ENCODE data around the gene RYK. TPM values are rescaled to one million over a fixed set of nuclear protein-coding genes. Genes with fewer than 3 reads are reported as not detected.

RYK gene
- total RNA-seq, 1 experiment from 2014 or later, result 55.2 TPM

DNA sequence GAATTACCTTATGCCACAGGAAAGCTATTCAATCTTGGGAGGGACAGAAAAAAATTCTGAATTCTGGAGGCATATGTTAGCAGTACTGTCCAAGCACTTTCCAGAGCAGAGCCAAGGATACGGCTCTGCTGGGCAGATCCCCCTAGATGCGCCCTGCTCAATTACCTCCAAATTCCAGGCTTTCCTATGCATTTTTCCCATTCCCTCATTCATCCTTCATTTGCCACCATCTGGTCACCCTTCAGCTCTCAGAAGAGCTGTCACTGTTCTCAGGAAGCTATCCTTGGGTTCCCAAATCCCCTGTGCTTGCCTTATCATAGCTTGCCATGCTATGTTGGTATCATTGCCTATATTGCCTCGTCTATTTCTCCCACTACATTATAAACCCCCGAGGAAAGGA is 45.2 kb downstream of the RYK start:
- RAD21 ChIA-PET (ENCODE audit: low non-redundant PET in 1 of 2, low total read pairs in 2 of 2, uncharacterized antibody in 2 of 2, unreplicated experiment in 2 of 2), result no interaction called here
- BruUV-seq (replicated peaks), result no TSS peak
- Histone ChIP-seq H3K4me2 (ENCODE audit: low read length) (no peak overlapping the region), H3K27me3 (ENCODE audit: insufficient read depth, low read length) (no peaks in the 10 kb centered on the region), H3K9me3 (ENCODE audit: control insufficient read depth in 1 of 2, insufficient read depth in 1 of 2, low read depth in 1 of 2, low read length in 2 of 2) (no peaks in the 10 kb centered on the region), H3K36me3 (ENCODE audit: control insufficient read depth in 1 of 2, insufficient read depth in 2 of 2, low read length in 2 of 2) (peaks cover 0 to 9% of the 10 kb centered on the region in 2 experiments; a peak in 1 of 4 replicates), H3K4me1 (ENCODE audit: control insufficient read depth in 1 of 2, insufficient read depth in 2 of 2, low read length in 2 of 2) (peaks cover 20 to 34% of the 10 kb centered on the region in 2 experiments), H3K79me2 (ENCODE audit: insufficient read depth, low read length) (peaks cover 18% of the 10 kb centered on the region), H4K20me1 (ENCODE audit: insufficient read depth) (no peaks in the 10 kb centered on the region), H3K4me3 (replicated peaks in 1 of 2; ENCODE audit: low read depth in 1 of 2, low read length in 2 of 2) (no peak overlapping the region), H2AFZ (ENCODE audit: low read depth, low read length, poor library complexity, severe bottlenecking) (no peak overlapping the region), H3K9me2 (ENCODE audit: insufficient read depth) (no peaks in the 10 kb centered on the region), H3K27ac (ENCODE audit: low read depth, low read length) (no peak overlapping the region), H3K9ac (ENCODE audit: low read length) (no peak overlapping the region)
- POLR2A ChIA-PET, result no interaction called here
- intact Hi-C loops (cut with micrococcal nuclease), result no loop called here
- CTCF ChIA-PET, result no interaction called here
- no peak for DNase-seq (ENCODE audit: low read depth, low spot score)
- TF ChIP-seq EZH2 (IDR thresholded peaks at IDR 0.05) (no peak), FOSL1 (IDR thresholded peaks at IDR 0.05; ENCODE audit: low read depth) (no peak), ZFX (IDR thresholded peaks at IDR 0.05) (no peak), EZH2phosphoT487 (IDR thresholded peaks at IDR 0.05; ENCODE audit: borderline replicate concordance) (no peak), POLR2A (IDR thresholded peaks at IDR 0.05; ENCODE audit: borderline replicate concordance, extremely low read depth, insufficient read depth, insufficient read length) (no peak), YY1 (IDR thresholded peaks at IDR 0.05; ENCODE audit: extremely low read depth, insufficient replicate concordance, low read depth, low read length) (no peak)
- ATAC-seq, result no peak

DNA sequence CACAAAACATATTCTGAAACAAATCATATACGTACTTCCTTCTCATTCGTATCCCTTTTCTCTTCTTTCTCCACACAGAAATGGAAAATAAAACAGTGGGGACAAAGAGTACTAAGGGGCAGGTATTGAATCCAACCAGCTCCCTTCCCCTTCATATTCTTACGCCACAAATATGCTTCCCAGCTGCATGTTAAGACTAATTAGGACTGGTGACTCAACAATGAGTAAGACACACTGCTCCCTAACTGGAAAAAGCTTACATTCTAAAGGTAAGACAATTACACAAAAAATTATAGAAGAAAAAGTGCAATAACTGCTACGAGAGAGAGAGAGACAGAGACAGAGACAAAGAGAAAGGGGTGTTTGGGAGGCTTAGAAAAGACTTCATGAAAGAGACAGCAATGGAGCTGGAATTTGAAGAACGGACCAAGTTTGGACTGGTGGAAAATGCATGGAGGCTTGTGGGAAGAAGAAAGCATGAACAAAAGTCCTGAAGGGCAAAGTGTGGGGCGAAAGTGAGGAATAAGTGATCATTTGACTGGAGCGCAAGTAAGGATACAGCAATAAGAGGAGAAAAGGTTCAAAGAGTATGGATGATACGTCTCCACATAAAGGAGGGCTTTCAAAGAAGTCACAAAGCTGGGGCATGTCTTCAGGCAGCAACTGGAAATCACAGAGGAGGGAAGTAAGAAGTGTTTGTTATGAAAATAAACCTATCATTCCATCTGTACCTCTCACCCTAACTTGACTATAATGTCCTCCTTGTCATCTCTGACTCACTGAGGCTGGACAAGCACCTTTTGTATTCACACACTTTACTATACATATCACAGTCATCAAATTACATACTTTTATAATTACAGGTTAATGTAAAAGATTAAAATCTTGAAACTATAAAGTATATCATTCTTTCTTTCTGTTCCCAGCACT is 49.2 kb downstream of the RYK start:
- ChIA-PET POLR2A (interaction anchor here (1.3 kb wide), 1 partner anchor 10 kb away, joined by 6 read pairs; no protein-coding TSS in a partner anchor), RAD21 (ENCODE audit: low non-redundant PET in 1 of 2, low total read pairs in 2 of 2, uncharacterized antibody in 2 of 2, unreplicated experiment in 2 of 2) (no interaction called here), CTCF (interaction anchor here (1.2 to 4.2 kb wide), 4 partner anchors 11 to 237 kb away, joined by 3 to 44 read pairs (median 6); no protein-coding TSS in a partner anchor)
- Histone ChIP-seq H3K27me3 (ENCODE audit: insufficient read depth, low read length) (no peaks in the 10 kb centered on the region), H3K27ac (ENCODE audit: low read depth, low read length) (peak overlapping the region; percentile 87), H3K36me3 (ENCODE audit: control insufficient read depth in 1 of 2, insufficient read depth in 2 of 2, low read length in 2 of 2) (0 out of 4 replicates have a peak, but pooled peaks cover 0 to 3% of the 10 kb centered on the region in 2 experiments), H2AFZ (ENCODE audit: low read depth, low read length, poor library complexity, severe bottlenecking) (no peak overlapping the region), H3K4me3 (replicated peaks in 1 of 2; ENCODE audit: low read depth in 1 of 2, low read length in 2 of 2) (peak overlapping the region; percentile 4 to 40; a peak in 3 of 4 replicates), H3K9ac (ENCODE audit: low read length) (peak overlapping the region; percentile 56), H4K20me1 (ENCODE audit: insufficient read depth) (no peaks in the 10 kb centered on the region), H3K9me2 (ENCODE audit: insufficient read depth) (no peaks in the 10 kb centered on the region), H3K9me3 (ENCODE audit: control insufficient read depth in 1 of 2, insufficient read depth in 1 of 2, low read depth in 1 of 2, low read length in 2 of 2) (no peaks in the 10 kb centered on the region), H3K4me2 (ENCODE audit: low read length) (peak overlapping the region; percentile 75), H3K4me1 (ENCODE audit: control insufficient read depth in 1 of 2, insufficient read depth in 2 of 2, low read length in 2 of 2) (peaks cover 20 to 35% of the 10 kb centered on the region in 2 experiments), H3K79me2 (ENCODE audit: insufficient read depth, low read length) (peaks cover 12% of the 10 kb centered on the region)
- BruUV-seq (replicated peaks), result no TSS peak
- ATAC-seq, result peak; percentile 86
- intact Hi-C loops (cut with micrococcal nuclease), result no loop called here
- DNase-seq (ENCODE audit: low read depth, low spot score), result peak; percentile 85
- TF ChIP-seq TCF7L2 (IDR thresholded peaks at IDR 0.05; ENCODE audit: borderline replicate concordance, extremely low read depth, insufficient read depth, insufficient read length) (no peak), CEBPB (IDR thresholded peaks at IDR 0.05; ENCODE audit: low read depth) (peak; percentile 84), POLR2AphosphoS5 (IDR thresholded peaks at IDR 0.05; ENCODE audit: low read depth, low read length) (0 out of 2 replicates have a peak, but pooled peaks have one; percentile 36), SP1 (IDR thresholded peaks at IDR 0.05; ENCODE audit: low read depth) (peak; percentile 76), SRF (IDR thresholded peaks at IDR 0.05; ENCODE audit: low read depth) (peak; percentile 75), REST (IDR thresholded peaks at IDR 0.05; ENCODE audit: low read depth) (no peak), JUND (IDR thresholded peaks at IDR 0.05) (peak; percentile 90)
- TF ChIP-seq, protein P1, sequence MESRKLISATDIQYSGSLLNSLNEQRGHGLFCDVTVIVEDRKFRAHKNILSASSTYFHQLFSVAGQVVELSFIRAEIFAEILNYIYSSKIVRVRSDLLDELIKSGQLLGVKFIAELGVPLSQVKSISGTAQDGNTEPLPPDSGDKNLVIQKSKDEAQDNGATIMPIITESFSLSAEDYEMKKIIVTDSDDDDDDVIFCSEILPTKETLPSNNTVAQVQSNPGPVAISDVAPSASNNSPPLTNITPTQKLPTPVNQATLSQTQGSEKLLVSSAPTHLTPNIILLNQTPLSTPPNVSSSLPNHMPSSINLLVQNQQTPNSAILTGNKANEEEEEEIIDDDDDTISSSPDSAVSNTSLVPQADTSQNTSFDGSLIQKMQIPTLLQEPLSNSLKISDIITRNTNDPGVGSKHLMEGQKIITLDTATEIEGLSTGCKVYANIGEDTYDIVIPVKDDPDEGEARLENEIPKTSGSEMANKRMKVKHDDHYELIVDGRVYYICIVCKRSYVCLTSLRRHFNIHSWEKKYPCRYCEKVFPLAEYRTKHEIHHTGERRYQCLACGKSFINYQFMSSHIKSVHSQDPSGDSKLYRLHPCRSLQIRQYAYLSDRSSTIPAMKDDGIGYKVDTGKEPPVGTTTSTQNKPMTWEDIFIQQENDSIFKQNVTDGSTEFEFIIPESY (IDR thresholded peaks at IDR 0.05; ENCODE audit: extremely low read depth, insufficient replicate concordance, low read length), result peak; percentile 32

All from HCT116 (cell line).